Measurements from ENCODE around the gene PIRT.

Gene PIRT

DNA sequence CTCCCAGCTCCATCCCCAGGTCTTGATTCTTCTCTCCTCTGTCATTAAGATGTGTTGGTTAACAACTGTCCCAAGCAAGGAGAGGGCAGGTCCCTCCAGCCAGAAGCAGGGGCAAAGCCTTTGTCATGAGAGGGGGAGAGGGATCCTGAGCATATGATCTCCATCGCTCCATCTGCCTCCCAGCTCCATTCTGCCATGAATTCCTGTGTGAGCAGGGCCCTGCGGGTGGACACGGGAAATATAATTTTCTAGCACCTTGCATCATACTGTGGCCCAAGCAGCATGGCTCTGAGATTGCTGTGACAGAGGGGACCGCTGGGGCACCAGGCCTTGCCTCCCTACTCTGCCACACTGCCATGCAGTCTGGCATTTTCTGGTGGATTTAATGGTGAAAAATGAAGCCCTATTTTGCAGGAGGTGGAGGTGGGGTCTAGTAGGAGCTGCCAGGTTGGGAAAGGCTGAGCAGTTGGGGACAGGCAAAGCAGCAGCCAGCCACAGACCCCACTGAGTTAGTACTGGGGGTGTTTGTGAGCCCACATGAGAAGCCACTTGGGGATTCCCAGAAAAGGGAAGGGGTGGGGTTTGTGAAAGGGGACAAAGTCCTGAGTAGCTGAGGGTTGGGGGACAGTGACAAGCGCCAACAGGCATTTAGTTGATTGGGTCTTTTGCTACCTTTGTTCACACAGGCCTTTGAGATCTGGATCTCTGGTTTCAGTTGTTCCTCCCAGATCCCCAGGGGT is 50.4 kb downstream of the PIRT start:
- no peak for DNase-seq

DNA sequence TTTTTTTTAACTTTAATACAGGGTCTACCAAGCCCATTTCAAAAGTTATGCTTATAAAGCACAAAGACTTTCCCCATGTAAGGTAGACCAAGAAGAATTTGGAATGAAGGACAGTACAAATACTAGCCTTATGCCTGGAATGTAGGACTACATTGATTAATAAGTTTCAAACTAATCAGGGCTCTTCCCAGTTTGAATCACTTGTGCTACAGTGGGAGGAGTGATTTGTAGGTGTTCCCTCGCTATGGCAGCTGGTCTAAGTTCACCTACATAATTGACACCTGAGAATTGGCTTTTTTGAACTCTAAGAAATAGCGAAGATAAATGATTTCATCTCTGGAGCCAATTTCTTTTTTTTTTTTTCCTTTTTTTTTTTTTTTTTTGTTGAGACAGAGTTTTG is 52.6 kb downstream of the PIRT start:
- no peak for DNase-seq

DNA sequence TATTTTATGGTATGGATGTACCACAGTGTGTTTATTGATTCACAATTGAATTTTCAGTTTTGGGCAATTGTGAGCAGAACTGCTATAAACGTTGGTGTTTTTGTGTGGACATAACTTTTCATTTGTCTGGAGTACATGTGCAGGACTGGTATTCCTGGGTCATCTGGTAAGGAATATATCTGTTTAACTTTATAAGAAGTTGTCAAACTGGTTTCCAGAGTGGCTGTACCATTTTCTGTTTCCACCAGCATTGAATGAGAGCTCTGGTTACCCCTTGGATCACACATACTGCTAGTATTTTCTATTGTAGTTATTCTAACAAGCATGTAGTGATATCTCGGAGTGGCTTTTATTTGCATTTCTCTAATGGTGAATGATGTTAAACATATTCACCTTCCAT is 58.3 kb downstream of the PIRT start:
- DNase-seq, result no peak

DNA sequence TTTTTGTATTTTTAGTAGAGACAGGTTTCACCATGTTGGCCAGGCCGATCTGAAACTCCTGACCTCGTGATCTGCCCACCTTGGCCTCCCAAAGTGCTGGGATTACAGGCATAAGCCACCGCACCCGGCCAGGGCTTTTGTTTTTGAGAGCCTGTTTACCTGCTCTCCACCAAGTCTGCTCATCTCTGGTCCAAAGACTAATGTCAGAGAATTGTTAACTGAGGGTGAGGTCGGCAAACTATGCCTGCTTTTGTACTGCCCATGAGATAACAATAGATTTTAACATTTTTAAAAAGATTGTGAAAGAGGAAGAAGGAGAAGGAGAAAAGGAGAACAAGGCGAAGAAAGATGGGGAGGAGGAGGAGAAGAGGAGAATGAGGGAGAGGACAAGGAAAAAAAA is 60.0 kb downstream of the PIRT start:
- DNase-seq, result no peak

DNA sequence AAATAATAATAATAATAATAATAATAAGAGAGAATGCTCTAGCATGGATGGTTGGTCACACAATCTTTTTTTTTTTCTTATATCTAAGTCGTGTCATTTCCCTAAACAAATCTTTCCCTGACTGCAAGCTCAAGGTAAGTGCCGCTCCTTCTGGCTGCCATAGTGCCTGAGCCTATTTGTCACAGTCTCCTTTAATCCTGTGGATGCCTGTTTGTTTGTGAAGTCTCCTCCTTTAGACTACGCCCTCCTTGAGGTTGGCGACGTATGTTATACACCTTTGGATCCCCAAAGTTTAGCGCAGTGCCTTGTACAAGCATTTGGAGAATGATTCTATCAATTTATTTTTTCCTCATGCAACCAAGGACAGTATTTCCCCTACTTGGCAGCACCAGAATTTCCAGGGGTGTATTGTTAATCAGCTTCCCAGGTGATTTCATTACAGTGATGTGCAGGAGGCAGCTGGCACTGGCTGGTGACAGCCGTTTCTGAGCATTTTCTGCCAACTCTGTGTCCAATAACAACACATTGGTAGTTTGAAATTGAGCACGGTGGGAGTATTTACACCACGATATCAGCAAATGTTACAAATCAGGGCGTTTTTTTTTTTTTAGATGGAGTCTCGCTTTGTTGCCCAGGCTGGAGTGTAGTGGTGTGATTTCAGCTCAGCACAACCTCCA is 60.6 kb downstream of the PIRT start:
- DNase-seq, result no peak

DNA sequence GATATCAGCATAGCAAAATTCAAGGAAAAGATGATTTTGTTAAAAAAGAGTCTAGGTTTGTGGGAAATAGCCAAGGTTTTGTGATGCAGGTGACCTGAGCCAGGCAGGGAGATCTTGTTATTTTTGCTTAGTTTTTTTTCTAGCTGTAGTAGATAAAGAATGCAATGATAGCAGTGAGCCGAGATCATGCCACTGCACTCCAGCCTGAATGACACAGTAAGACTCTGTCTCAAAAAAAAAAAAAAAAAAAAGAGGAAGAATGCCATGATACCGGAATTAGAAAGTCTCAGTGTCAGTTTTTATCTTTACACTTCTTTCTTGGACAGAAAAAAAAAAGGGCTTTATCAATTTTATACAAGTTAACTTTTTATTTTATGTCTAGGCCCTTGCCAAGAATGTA is 61.5 kb downstream of the PIRT start:
- DNase-seq, result no peak

DNA sequence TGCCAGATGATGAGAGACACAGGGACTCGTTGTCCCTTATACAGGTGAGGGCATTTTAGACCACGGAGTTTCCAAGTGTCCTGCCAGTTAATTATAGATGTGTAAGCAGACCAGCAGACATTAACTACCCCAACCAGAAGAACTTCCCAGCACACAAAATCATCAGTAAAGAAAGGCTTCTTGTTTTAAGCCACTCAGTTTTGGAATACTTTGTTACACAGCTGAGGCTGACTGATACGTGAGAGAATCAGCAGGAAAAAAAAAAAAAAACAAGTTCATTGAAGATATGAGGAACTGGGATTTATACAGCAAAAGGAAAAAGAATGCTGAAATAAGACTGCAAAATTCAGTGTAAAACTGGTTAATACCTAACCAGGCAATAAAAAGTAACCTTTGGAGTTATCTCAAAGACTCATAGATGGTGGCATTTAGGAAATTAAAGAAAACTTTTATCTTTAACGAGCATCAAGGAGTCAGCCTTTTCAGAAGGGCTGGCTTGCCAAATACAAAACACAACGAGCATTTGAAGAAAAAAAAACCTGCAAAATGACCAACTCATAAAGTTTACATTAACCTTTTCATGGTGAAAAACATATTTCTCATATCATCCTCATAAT is 62.0 kb downstream of the PIRT start:
- DNase-seq, result no peak

DNA sequence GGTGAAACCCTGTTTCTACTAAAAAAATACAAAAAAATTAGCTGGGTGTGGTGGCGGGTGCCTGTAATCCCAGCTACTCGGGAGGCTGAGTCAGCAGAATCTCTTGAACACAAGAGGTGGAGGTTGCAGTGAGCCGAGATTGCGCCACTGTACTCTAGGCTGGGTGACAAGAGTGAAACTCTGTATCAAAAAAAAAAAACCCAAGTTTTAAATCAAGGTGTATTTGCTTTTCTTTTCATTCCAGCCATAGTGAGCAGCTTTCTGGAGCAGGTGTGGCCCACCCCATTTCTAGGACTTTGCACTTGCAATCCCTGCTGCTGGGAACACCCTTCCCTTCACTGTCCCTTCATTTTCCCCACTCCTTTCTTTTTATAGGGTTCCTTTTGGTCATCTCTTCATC is 62.8 kb downstream of the PIRT start:
- DNase-seq, result no peak

DNA sequence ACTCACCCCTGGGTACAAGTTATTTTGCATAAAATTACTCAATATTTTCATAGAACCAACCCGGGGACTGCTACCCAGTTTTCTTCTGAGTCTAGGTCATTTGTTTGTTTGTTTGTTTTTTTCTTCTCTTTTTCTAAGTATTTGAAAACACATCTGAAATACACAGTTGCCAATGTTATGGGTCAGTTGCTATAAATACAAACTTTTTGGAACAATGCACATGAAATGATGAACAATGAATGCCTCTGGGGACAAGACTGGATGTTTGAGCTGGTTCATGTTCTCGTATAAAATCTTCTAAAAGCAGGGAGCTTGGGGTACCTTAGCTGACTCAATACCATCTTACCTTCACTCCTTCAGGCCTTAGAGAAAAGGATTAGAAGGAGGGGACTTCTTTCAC is 64.5 kb downstream of the PIRT start:
- DNase-seq, result no peak
